GM19238 (cell line): Measurements from ENCODE around the gene CD33.
"Not testable (repeated sequence)": the region's sequence is repeated elsewhere in the genome, so short reads cannot be mapped to it uniquely, and the experiment has no call there.

Experiments used
- DNase-seq: peaks from one replicate; pipeline ENCODE4 v3.0.0; 2011; ENCODE audit warnings: low spot score; ENCODE audit not compliant: insufficient read length

CD33 gene

GRCh38 chr19:51224898-51225393, at the start of gene CD33:
Gene CD33, plus strand, starts transcription at chr19:51225080. Its CDS starts 39 bp downstream, at chr19:51225119.
- DNase-seq = not testable (repeated sequence)

DNA sequence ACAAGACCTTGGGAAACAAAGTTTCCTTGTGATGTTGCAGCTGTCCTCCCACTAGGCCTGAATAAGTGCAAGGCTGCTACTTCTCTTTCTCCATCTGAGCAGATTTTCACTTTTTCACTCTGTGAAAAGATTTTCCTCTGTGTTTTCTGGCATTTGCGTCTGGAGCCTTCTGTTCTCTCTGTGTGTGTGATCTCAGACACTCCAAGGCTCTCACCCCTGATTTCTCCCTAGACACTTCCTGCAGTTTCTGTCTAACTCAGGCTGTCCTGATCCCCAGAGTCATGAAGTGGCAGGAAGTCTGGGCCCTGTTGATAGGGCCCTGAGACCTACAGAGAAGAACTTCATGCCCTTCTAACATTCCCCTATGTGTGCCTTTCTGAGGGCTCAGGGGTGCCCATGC, 45.6 kb upstream of the CD33 start:
- no peak for DNase-seq

DNA sequence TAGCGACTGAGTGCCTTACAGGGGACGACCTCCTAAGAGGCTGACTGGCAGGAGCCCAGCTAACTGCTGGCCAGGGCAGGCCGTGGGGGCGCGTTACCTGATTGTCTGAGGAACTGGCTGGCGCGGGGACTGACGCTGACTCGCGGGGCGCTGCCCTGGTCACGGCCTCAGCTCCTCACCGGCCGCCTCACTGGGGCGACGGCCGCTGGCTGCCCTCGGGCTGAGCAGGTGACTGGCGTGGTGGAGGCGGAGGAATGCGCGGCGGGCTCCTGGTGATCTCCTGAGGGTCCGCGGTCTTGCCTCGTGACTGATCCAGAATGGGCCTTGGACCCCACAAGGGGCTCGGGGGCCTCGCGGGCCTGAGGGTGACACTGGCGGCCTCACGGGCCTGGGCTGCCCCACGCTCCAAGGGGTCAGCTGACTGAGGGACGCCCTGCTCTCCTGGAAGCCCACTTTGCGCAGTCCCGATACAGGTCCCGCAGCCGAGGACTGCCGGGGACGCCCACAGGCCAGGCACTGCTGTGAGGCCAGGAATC, 43.4 kb upstream of the CD33 start:
- DNase-seq = no peak

- no peak for DNase-seq
These were observed 42.9 kb upstream of the CD33 start for GRCh38 chr19:51181913-51182419.

GRCh38 chr19:51183629-51184028, 41.3 kb upstream of the CD33 start:
- DNase-seq = no peak

DNA sequence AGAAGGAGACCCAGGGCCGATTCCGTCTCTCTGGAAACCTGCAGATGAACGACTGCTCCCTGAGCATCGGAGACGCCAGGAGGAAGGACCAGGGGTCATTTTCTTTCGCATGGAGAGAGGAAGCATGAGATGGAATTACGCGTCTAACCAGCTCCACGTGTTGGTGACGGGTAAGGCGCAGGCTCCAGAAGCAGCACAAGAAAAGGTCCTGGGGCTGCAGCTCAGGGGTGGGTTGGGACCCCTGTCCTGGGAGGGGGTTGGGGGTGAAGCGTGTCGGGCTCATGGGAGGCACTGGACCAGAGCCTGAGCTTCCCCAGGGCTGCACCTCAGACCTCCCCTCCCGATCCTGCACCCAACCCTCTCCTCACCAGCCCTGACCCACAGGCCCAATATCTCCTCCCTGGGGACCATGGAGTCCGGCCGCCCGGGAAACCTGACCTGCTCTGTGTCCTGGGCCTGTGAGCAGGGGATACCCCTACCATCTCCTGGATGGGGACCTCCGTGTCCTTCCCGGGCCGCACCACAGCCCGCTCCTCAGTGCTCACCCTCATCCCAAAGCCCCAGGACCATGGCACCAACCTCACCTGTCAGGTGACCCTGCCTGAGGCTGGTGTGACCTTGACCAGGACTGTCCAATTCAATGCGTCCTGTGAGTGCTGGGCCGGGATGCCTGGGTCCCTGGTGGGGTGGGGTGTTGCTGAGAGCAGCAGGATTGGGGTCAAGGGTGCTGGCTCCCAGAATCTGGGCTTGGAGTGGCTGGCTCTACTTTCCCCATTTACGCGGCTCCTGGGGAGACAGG, 39.6 kb upstream of the CD33 start:
- DNase-seq = no peak

- DNase-seq = no peak
These were observed 39.0 kb upstream of the CD33 start for GRCh38 chr19:51185868-51186215.

- no peak for DNase-seq
These were observed 38.6 kb upstream of the CD33 start for GRCh38 chr19:51186323-51186722.

- DNase-seq = no peak
These were observed 37.3 kb upstream of the CD33 start for GRCh38 chr19:51187395-51188226.

GRCh38 chr19:51188227-51188559, 36.7 kb upstream of the CD33 start:
- no peak for DNase-seq

GRCh38 chr19:51192689-51193088, 32.2 kb upstream of the CD33 start:
- no peak for DNase-seq

DNA sequence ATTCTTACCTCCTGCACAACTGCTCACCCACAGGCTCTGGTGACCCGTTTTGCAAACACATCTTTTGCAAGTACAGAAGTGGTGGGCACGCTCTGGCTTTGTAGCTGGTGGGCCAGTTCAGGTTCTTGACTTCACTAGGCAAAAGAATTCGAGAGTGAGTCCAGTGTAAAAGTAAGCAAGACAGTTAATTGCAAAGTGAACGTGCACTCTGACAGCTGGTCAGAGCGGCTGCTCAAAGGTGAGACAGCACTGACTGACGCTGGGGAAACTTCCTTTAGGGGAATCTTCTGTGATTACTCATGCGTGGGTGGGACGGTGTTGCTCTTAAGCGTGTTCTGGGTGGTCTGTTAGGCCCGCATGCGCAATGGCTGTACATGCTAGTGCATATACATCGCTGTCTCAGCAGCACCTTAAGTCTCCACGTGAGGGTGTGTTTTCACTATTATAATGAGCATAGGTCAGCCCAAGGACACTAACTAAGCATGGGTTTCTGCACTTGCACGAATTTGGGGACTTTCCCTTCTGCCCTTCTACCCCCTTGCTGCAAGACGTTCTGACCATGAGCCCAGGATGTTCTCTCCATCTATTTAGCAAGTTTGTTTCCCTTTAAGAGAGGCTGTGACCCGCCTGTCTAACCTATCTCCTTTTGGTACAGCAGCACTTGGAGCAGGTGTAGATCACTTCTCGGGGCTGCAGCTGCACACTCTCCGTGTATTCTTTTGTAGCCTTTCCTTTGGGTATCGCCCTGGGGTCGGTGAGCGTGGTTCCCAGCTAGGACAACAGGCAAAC, 30.2 kb upstream of the CD33 start:
- no peak for DNase-seq

DNA sequence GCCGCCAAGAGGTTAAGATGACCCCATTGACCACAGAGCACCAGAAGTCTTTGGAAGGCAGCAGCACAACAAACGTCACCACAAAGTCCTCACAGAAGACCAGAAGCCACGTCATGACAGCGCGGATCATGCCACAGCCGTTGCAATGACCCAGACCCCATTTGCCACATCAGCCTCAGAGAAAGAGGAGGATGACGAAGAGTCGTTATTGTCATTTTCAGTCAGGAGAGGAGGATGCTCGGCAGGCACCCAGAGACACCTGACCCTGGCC, 29.6 kb upstream of the CD33 start:
- DNase-seq = no peak

GRCh38 chr19:51195616-51196015, 29.3 kb upstream of the CD33 start:
- no peak for DNase-seq

GRCh38 chr19:51196181-51196580, 28.7 kb upstream of the CD33 start:
- DNase-seq = no peak

- DNase-seq = no peak
These were observed 26.2 kb upstream of the CD33 start for GRCh38 chr19:51198641-51199040.

GRCh38 chr19:51200071-51200666, 24.7 kb upstream of the CD33 start:
- no peak for DNase-seq

DNA sequence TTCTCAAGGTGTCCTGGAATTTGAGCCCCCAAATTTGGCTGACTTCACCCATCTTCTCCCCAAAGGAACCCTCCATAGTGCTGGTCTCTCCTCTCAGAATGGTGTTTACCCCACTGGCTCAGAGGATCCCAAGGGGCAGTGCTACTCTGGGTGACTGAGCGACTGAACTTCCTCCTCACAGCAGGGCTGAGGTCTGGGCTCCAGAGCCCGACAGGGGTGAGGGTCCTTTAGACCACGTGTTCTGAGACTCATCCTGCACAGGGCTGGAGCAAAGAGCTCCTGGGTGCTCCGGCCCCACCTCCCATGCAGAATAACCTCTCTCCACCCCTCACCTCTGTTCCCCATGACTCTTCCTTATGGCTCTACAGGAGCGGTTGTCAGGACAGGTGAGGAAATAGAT, 23.2 kb upstream of the CD33 start:
- no peak for DNase-seq

DNA sequence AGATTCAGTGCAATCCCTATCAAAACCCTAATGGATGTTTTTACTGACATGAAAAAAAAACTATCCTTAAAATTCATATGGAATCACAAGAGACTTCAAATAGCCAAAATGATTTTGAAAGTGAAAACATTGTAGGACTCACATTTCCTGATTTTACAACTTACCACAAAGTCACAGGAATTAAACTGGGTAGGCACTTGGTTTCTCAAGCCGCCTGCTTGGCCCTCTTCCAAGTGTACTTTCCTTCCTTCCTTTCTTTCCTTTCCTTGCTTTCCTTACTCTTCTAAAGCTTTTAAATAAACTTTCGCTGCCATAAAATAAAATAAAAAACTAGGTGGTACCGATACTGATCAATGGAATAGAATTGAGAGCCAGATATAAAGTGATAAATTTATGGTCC, 21.0 kb upstream of the CD33 start:
- DNase-seq = no peak

DNA sequence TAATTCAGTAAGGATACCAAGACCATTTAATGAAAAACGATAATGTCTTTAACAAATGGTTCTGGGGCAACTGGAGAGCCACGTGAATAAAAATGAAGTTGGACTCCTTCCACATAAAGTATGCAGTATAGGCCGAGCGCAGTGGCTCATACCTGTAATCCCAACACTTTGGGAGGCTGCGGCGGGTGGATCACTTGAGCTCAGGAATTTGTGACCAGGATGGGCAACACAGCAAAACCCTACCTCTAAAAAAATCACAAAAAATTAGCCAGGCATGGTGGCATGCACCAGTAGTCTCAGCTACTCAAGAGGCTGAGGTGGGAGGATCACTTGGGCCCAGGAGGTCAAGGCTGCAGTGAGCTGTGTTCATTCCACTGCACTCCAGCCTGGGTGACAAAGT, 20.6 kb upstream of the CD33 start:
- DNase-seq = no peak

DNA sequence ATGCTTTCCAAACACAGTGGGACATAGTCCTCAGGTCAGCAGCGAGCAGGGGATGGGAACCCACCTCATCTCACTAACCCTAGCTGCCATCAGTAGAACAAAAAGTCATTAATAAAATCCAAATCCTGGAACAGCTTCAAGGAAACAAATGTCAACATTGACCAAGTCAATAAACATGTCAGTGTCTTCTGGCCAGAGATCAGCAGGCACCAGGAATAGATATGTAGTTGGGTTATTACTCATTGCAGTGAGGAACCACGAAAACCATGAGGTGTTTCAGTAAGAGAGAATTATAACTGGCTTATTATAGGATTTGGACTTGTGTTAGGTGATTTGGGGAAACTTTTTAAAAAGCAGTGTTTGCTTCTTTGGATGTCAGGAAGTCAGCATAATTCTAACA, 17.1 kb upstream of the CD33 start:
- no peak for DNase-seq
